ENCODE data around the gene HMG20A.

DNA sequence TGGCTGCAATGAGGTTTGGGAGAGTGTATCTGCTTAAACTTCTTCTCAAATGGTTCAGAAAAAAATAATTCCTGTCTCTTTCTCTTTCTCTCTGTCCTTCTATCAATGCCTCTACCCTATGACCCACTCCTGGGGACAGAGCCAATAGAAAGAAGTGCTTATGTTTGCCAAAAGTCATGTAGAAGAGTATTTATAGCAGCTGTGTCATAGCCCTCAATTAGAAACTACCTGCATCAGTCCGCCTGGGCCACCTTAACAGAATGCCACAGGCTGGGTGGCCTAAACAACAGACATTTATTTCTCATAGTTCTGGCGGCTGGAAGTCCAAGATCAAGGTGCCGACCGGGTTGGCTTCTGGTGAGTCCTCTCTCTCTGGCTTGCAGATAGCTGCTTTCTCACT is 92.5 kb downstream of the HMG20A start:
- TF ChIP-seq CTCF (IDR thresholded peaks at IDR 0.05) (no peak), POLR2A (IDR thresholded peaks at IDR 0.05) (no peak), EP300 (IDR thresholded peaks at IDR 0.05) (no peak), POLR2AphosphoS5 (IDR thresholded peaks at IDR 0.05) (no peak)
